ENCODE measurements around the gene ATG9B. TPM values are rescaled to one million over a fixed set of nuclear protein-coding genes. Genes with fewer than 3 reads are reported as not detected.

Gene ATG9B
- total RNA-seq, 4 donors from 2014 or later: 0.46 TPM; not detected in 3

DNA sequence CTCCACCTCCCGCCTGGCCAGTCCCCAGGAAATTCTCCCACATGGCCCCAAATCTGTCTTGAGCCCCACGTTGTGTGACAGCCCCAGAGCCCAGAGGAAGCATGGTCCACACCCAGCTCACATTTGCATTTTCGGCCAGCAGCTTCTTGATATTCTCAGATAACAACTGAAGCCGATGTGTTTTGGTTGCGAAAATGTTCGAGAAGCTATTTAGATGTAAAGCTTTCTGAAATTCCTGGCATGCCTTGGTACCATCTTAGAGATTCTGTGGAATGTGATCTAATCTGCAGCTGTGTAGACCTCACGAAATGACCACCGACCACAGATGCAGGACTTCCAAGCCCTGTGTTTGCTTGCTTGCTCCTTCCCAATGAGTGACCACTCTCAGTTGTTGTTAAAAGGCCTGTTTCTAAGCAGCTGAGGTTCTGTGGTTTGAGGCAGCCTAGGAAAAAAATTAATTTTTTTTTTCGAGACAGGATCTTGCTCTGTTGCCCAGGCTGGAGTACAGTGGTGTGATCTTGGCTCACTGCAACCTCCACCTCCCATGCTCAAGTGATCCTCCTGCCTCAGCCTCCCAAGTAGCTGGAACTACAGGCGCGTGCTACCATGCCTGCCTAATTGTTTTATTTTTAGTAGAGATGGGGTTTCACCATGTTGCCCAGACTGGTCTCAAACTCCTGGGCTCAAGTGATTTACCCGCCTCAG is 43.9 kb upstream of the ATG9B start:
- TF ChIP-seq, protein P1, sequence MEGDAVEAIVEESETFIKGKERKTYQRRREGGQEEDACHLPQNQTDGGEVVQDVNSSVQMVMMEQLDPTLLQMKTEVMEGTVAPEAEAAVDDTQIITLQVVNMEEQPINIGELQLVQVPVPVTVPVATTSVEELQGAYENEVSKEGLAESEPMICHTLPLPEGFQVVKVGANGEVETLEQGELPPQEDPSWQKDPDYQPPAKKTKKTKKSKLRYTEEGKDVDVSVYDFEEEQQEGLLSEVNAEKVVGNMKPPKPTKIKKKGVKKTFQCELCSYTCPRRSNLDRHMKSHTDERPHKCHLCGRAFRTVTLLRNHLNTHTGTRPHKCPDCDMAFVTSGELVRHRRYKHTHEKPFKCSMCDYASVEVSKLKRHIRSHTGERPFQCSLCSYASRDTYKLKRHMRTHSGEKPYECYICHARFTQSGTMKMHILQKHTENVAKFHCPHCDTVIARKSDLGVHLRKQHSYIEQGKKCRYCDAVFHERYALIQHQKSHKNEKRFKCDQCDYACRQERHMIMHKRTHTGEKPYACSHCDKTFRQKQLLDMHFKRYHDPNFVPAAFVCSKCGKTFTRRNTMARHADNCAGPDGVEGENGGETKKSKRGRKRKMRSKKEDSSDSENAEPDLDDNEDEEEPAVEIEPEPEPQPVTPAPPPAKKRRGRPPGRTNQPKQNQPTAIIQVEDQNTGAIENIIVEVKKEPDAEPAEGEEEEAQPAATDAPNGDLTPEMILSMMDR (IDR thresholded peaks at IDR 0.05): no peak
- no peak for DNase-seq (ENCODE audit: low spot score)
- ATAC-seq (ENCODE audit: low FRiP score): no peak

DNA sequence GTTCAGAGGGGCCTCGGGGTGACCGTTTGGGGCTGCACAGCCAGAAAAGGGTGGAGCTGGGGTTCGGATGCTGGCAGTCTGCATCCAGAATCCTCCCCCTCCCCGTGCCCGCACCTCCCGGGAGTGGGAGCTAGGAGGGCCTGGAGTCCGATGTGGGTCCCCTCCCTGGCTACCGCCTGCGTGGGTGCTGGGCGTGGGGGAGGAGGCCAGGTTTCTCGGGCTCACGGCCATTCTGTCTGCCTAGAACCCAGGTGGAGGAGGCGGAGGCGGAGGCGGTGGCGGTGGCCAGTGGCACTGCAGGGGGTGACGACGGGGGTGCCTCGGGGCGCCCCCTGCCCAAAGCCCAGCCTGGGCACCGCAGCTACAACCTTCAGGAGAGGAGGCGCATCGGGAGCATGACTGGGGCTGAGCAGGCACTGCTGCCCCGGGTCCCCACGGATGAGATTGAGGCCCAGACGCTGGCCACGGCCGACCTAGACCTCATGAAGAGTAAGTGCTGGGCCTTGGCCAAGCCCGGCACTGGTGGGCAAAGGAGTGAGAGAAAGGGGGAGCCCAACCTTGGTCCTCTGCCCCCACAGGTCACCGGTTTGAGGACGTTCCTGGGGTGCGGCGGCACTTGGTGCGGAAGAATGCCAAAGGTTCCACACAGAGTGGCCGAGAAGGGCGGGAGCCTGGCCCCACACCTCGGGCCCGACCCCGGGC is 42.1 kb upstream of the ATG9B start:
- TF ChIP-seq, protein P1 (IDR thresholded peaks at IDR 0.05): no peak
- DNase-seq (ENCODE audit: low spot score) (no peak), ATAC-seq (ENCODE audit: low FRiP score) (no peak)

DNA sequence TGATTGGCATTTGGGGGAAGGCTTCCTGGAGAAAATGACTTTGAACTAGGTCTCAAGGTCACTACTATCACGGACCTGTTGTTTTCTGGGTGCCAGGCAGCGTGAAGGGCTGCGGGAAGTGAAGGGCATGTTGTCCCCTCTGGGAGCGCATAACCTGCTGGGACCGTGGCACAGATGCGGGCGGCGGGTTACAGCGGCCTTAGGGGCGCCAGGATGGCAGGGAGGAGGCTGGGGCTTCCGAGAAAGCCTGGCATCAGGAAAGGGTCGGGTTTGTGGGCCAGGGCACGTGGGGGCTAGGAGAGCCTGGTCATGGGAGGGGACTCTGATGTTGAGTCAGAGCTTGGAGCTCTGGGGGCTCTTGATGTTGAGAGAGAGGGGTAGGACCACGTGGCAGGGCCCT is 41.2 kb upstream of the ATG9B start:
- ATAC-seq (ENCODE audit: low FRiP score) (no peak), DNase-seq (ENCODE audit: low spot score) (no peak)
- TF ChIP-seq, protein P1 (IDR thresholded peaks at IDR 0.05): no peak

DNA sequence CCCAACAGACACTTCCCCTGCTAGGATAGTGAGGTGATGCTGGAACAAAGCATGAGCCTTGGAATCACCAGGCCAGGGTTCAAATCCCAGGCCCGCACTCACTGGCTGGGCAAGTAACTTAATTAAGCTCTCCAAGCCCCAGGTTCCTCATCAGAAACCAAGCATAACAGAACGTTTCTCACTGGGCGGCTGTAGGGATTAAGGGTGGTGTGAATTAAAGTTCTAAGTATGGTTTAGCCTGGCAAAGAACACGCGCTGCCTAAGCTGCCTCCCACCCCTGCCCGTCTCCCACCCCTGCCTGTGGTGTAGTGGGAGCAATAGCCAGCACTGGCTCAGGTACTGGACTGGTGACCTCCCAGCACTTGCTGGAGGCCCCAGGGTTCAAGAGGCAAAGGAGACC is 40.7 kb upstream of the ATG9B start:
- ATAC-seq (ENCODE audit: low FRiP score) (no peak), DNase-seq (ENCODE audit: low spot score) (no peak)
- TF ChIP-seq, protein P1 (IDR thresholded peaks at IDR 0.05): no peak

DNA sequence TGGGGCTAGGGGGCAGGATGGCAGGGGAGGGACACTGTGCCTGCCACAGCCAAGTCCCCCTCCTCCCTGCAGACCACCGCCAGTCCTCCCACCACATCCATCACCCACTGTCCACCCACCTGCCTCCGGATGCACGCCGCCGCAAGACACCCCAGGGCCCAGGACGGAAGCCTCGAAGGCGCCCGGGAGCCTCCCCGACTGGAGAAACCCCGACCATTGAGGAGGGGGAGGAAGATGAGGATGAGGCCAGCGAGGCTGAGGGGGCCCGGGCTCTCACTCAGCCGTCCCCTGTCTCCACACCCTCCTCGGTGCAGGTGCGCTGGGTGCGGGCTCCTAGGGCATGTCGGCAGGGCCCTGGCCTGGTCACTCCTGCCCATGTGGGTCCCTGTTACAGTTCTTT is 40.2 kb upstream of the ATG9B start:
- ATAC-seq (ENCODE audit: low FRiP score): no peak
- TF ChIP-seq, protein P1 (IDR thresholded peaks at IDR 0.05): no peak
- DNase-seq (ENCODE audit: low spot score): no peak

DNA sequence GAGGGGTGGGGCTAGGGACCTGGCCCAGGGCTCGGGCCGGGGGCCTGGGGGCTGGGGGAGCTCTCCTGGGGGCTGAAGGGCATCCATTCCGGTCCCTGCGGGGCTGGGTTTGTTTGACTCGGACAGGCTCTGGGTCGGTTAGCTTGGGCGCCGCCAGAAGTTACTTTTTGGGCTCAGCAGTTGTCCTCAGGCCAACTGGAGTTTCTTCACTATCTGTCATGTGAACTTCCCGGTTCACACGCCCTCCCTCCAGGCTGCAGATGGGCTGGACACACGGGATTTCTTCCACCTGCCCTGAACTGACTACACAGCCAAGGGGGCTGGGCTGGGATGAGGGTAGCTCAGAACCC is 38.9 kb upstream of the ATG9B start:
- DNase-seq (ENCODE audit: low spot score) (no peak), ATAC-seq (ENCODE audit: low FRiP score) (peak; percentile 26)
- TF ChIP-seq, protein P1 (IDR thresholded peaks at IDR 0.05): no peak

Data from omental fat pad (tissue), 4 donors.